ACC112 (cell line): ENCODE results near the gene WIPI1.
"Not testable (repeated sequence)": the region's sequence is repeated elsewhere in the genome, so short reads cannot be mapped to it uniquely, and the experiment has no call there.

ENCODE experiments used
- H2AFZ ChIP-seq: fragments of 200-600 bp; sonication (generic); one replicate; pipeline ENCODE4 v1.6.0; 2017; ENCODE audit warnings: antibody characterized with exemption, low read length; ENCODE audit not compliant: unreplicated experiment
- H3K27ac ChIP-seq: fragments of 200-600 bp; sonication (generic); 2 replicates; pipeline ENCODE4 v1.5.1; 2014; ENCODE audit warnings: low read depth, mild to moderate bottlenecking, antibody characterized with exemption, low read length, moderate library complexity
- H3K27me3 ChIP-seq: fragments of 200-600 bp; sonication (generic); 2 replicates; pipeline ENCODE4 v1.6.1; 2014; ENCODE audit warnings: mild to moderate bottlenecking, antibody characterized with exemption, low read length, moderate library complexity, mixed read lengths; ENCODE audit not compliant: insufficient read depth
- H3K36me3 ChIP-seq: fragments of 200-600 bp; sonication (generic); 2 replicates; pipeline ENCODE4 v1.6.1; 2016; ENCODE audit warnings: mild to moderate bottlenecking, antibody characterized with exemption, low read length, moderate library complexity, mixed read lengths; ENCODE audit not compliant: insufficient read depth
- H3K4me1 ChIP-seq: fragments of 200-600 bp; sonication (generic); one replicate; pipeline ENCODE4 v1.6.1; 2016; ENCODE audit warnings: low read length, mixed read lengths; ENCODE audit not compliant: insufficient read depth, unreplicated experiment, control insufficient read depth
- H3K4me3 ChIP-seq: fragments of 200-600 bp; sonication (generic); 2 replicates; pipeline ENCODE4 v1.5.1; 2014; ENCODE audit warnings: mild to moderate bottlenecking, low read depth, low read length
- H3K79me2 ChIP-seq: fragments of 200-600 bp; sonication (generic); one replicate; pipeline ENCODE4 v1.6.0; 2016; ENCODE audit warnings: low read length; ENCODE audit not compliant: control insufficient read depth, unreplicated experiment, insufficient read depth

Gene WIPI1

GRCh38 chr17:68457168-68457538, at the start of gene WIPI1:
Gene WIPI1, minus strand, starts transcription at chr17:68457496. Its CDS starts 75 bp downstream, at chr17:68457421.
- Histone ChIP-seq H3K4me1 (peaks cover 20% of the 10 kb centered on the region), H3K4me3 (peak within 1 kb of the TSS; percentile 91), H3K79me2 (peaks cover 23% of the 10 kb centered on the region), H3K27me3 (no peaks in the 10 kb centered on the region), H3K27ac (peak within 1 kb of the TSS; percentile 91), H3K36me3 (no peaks in the 10 kb centered on the region; the same call in 1 of the 2 replicates), H2AFZ (peak within 1 kb of the TSS; percentile 67)

GRCh38 chr17:68505951-68506350, 48.7 kb upstream of the WIPI1 start:
- no peak overlapping the region for H3K27ac ChIP-seq
- no peaks in the 10 kb centered on the region for H3K36me3 ChIP-seq
- no peaks in the 10 kb centered on the region for H3K27me3 ChIP-seq
- peaks cover 12% of the 10 kb centered on the region for H3K4me1 ChIP-seq
- H3K4me3 ChIP-seq: no peak overlapping the region
- no peaks in the 10 kb centered on the region for H3K79me2 ChIP-seq
- no peak overlapping the region for H2AFZ ChIP-seq

- no peaks in the 10 kb centered on the region for H3K36me3 ChIP-seq
- H3K79me2 ChIP-seq: no peaks in the 10 kb centered on the region
- H3K27me3 ChIP-seq: no peaks in the 10 kb centered on the region
- H3K4me3 ChIP-seq: no peak overlapping the region
- H3K27ac ChIP-seq: no peak overlapping the region
- peaks cover 6% of the 10 kb centered on the region for H3K4me1 ChIP-seq
- H2AFZ ChIP-seq: no peak overlapping the region
These were observed 43.8 kb upstream of the WIPI1 start for GRCh38 chr17:68501074-68501473.

- peaks cover 6% of the 10 kb centered on the region for H3K4me1 ChIP-seq
- H3K27ac ChIP-seq: no peak overlapping the region
- H3K4me3 ChIP-seq: no peak overlapping the region
- no peaks in the 10 kb centered on the region for H3K27me3 ChIP-seq
- H3K79me2 ChIP-seq: no peaks in the 10 kb centered on the region
- H3K36me3 ChIP-seq: no peaks in the 10 kb centered on the region
- no peak overlapping the region for H2AFZ ChIP-seq
These were observed 42.3 kb upstream of the WIPI1 start for GRCh38 chr17:68499587-68499986.

- no peak overlapping the region for H3K27ac ChIP-seq
- H3K27me3 ChIP-seq: no peaks in the 10 kb centered on the region
- H3K4me1 ChIP-seq: peaks cover 6% of the 10 kb centered on the region
- H3K4me3 ChIP-seq: no peak overlapping the region
- no peaks in the 10 kb centered on the region for H3K79me2 ChIP-seq
- no peak overlapping the region for H2AFZ ChIP-seq
- no peaks in the 10 kb centered on the region for H3K36me3 ChIP-seq
These were observed 41.4 kb upstream of the WIPI1 start for GRCh38 chr17:68498479-68499326.

- H2AFZ ChIP-seq: no peak overlapping the region
These were observed 40.6 kb upstream of the WIPI1 start for GRCh38 chr17:68497885-68498319.

GRCh38 chr17:68495081-68495480, 37.8 kb upstream of the WIPI1 start:
- no peaks in the 10 kb centered on the region for H3K36me3 ChIP-seq
- H3K4me3 ChIP-seq: no peak overlapping the region
- H3K4me1 ChIP-seq: peaks cover 9% of the 10 kb centered on the region
- H3K27me3 ChIP-seq: no peaks in the 10 kb centered on the region
- H2AFZ ChIP-seq: no peak overlapping the region
- no peak overlapping the region for H3K27ac ChIP-seq
- no peaks in the 10 kb centered on the region for H3K79me2 ChIP-seq

More at GRCh38 chr17:68497885-68498319, 40.6 kb upstream of the WIPI1 start:
- H3K4me3 ChIP-seq: no peak overlapping the region
- H3K27me3 ChIP-seq: no peaks in the 10 kb centered on the region
- no peaks in the 10 kb centered on the region for H3K79me2 ChIP-seq
- peaks cover 6% of the 10 kb centered on the region for H3K4me1 ChIP-seq
- H3K36me3 ChIP-seq: no peaks in the 10 kb centered on the region
- H3K27ac ChIP-seq: no peak overlapping the region

- H3K4me1 ChIP-seq, H2AFZ ChIP-seq, H3K27ac ChIP-seq: not testable (repeated sequence)
These were observed 35.2 kb upstream of the WIPI1 start for GRCh38 chr17:68492394-68493054.

GRCh38 chr17:68491381-68492231, 34.3 kb upstream of the WIPI1 start:
- Histone ChIP-seq H3K36me3 (no peaks in the 10 kb centered on the region), H3K27ac (no peak overlapping the region)

More at GRCh38 chr17:68492394-68493054, 35.2 kb upstream of the WIPI1 start:
- H3K79me2 ChIP-seq, H3K4me3 ChIP-seq, H3K27me3 ChIP-seq, H3K36me3 ChIP-seq: not testable (repeated sequence)

GRCh38 chr17:68489919-68490318, 32.6 kb upstream of the WIPI1 start:
- Histone ChIP-seq H3K4me1 (peaks cover 6% of the 10 kb centered on the region), H3K79me2 (no peaks in the 10 kb centered on the region), H3K4me3 (no peak overlapping the region), H3K27me3 (peaks cover 12% of the 10 kb centered on the region), H3K36me3 (no peaks in the 10 kb centered on the region), H3K27ac (no peak overlapping the region), H2AFZ (peak overlapping the region; percentile 5)

More at GRCh38 chr17:68491381-68492231, 34.3 kb upstream of the WIPI1 start:
- Histone ChIP-seq H3K79me2 (no peaks in the 10 kb centered on the region), H3K4me3 (no peak overlapping the region), H3K27me3 (no peaks in the 10 kb centered on the region), H3K4me1 (peaks cover 6% of the 10 kb centered on the region), H2AFZ (no peak overlapping the region)
